H1 (cell line): ENCODE data around the gene RAD51B. TPM values are rescaled to one million over a fixed set of nuclear protein-coding genes. Genes with fewer than 3 reads are reported as not detected.

ENCODE experiments used
- TAF7 ChIP-seq: optimal IDR thresholded peaks from 2 replicates; pipeline ENCODE3; 2011; ENCODE audit warnings: low read depth, mild to moderate bottlenecking, inconsistent platforms, low read length, moderate library complexity, borderline replicate concordance
- polyA plus RNA-seq, 7 experiments: library from polyadenylated mRNA; depleted of rRNA in 3 of 7; stranded (reverse) in 5 of 7; unstranded in 2 of 7; fragments of >200 nt in 5 of 7; fragments of 200-250 nt in 2 of 7; gene quantifications; 1 replicate in 5 of 7; 2 replicates in 1 of 7; 4 replicates in 1 of 7; pipeline versions ENCODE4 v1.2.1 to v1.2.3, GENCODE V29; 2011 to 2013; ENCODE audit warnings: missing spikeins in 2 of 7, mixed read lengths in 2 of 7
- total RNA-seq: library from RNA; stranded (reverse); fragmentation: NEBNext Ultra II Directional; extraction: Animal tissue kit (Norgen Biotek cat#: 25700); gene quantifications from 2 replicates; pipeline ENCODE4 v1.2.1, GENCODE V29; 2021

The RAD51B gene
- total and polyA plus RNA-seq, 2 of the 8 experiments (the other 6 are each of a cell fraction or from before 2014, with no cell fraction given) = 3.9 to 14.9 TPM

DNA sequence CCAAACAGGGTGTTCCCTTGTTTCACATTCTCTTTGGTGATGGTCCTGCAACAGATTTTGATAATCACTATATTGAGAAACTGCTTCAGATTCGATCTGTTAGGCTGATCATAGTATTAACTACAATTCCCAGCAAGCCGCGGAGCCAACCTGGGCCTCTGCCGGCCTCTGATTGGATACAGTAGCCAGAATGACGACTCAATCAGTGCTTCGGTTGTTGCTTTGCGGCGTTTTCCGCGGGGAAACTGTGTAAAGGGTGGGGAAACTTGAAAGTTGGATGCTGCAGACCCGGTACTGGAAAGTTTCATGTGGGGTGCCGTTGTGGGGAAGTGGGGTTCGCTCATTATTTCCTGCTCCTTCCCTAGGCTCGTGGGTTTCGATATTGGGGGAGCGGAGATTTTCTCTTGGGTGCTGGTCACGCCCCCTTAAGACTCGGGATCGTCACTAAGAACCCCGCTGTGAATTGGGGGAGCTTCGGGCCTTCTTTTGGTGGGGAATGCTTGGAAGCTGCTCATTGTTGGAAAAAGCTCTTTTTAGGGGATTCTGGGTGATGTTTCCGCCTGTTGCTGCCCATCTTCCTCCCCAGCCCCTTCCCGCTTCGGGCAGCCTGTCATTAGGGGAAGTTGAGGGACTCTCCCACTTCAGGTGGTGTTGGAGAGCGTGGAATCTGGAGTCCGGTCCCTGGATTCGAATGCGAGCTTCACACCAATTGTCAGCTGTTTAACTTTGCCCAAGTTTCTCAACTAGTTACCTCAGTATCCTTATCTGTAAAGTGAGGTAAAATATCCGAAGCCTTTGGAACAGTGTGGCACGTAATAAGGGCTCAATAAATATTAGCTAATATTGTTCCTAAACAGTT lies at the start of gene RAD51B (continued):
- no peak for TF ChIP-seq TAF7
